SK-N-SH (cell line): ENCODE data around the gene EXOC4. TPM values are rescaled to one million over a fixed set of nuclear protein-coding genes. Genes with fewer than 3 reads are reported as not detected.

Source experiments
- CTCF ChIA-PET: fragments of 300-600, 350-600 bp; formaldehyde crosslinking; extraction: SDS; loops from one replicate; lab custom pipeline; 2021; lab: Yijun Ruan, JAX
- POLR2A ChIA-PET: fragments of 350-600 bp; sonication (Branson Sonifier 250); formaldehyde crosslinking; extraction: SDS; loops from one replicate; lab custom pipeline; 2020; ENCODE audit warnings: antibody characterized with exemption, inconsistent platforms; lab: Yijun Ruan, JAX
- DNase-seq: peaks from one replicate; pipeline ENCODE4 v3.0.0; 2012
- H2AFZ ChIP-seq: fragments of 200-600 bp; sonication (generic); 2 replicates; pipeline ENCODE4 v1.8.1; 2016; ENCODE audit warnings: antibody characterized with exemption, mild to moderate bottlenecking, low read depth
- H3F3A ChIP-seq: fragments of 200-600 bp; sonication (generic); replicated peaks from 2 replicates; pipeline ENCODE3; 2016; ENCODE audit warnings: antibody characterized with exemption, mild to moderate bottlenecking; ENCODE audit not compliant: insufficient read depth
- H3K27ac ChIP-seq, 2 experiments: fragments of 200-500 bp in 1 of 2; fragments of 200-600 bp in 1 of 2; sonication (Bioruptor generic) in 1 of 2; sonication (generic), shearing (Covaris generic) in 1 of 2; 2 replicates each; pipeline versions ENCODE4 v1.5.1 to v1.6.1; 2014 to 2016; ENCODE audit warnings: low read depth in 2 of 2, inconsistent platforms in 1 of 2, low read length in 1 of 2, mild to moderate bottlenecking in 1 of 2, mixed read lengths in 1 of 2
- H3K27me3 ChIP-seq: fragments of 200-600 bp; sonication (generic), shearing (Covaris generic); 2 replicates; pipeline ENCODE4 v1.6.1; 2016; ENCODE audit warnings: mixed run types; ENCODE audit not compliant: insufficient read depth
- H3K36me3 ChIP-seq, 2 experiments: fragments of 200-500 bp in 1 of 2; fragments of 200-600 bp in 1 of 2; sonication (Bioruptor generic) in 1 of 2; sonication (generic) in 1 of 2; replicated peaks in 1 of 2; 2 replicates each; pipeline versions ENCODE3 to v1.5.1; 2014 to 2016; ENCODE audit warnings: low read length in 1 of 2, mild to moderate bottlenecking in 1 of 2; ENCODE audit not compliant: insufficient read depth in 2 of 2, control insufficient read depth in 1 of 2
- H3K4me1 ChIP-seq, 2 experiments: fragments of 200-500 bp in 1 of 2; fragments of 200-600 bp in 1 of 2; sonication (Bioruptor generic) in 1 of 2; sonication (generic), shearing (Covaris generic) in 1 of 2; 2 replicates each; pipeline versions ENCODE4 v1.5.1 to v1.6.1; 2014 to 2016; ENCODE audit warnings: low read depth in 1 of 2, low read length in 1 of 2, mixed run types in 1 of 2; ENCODE audit not compliant: insufficient read depth in 2 of 2, control insufficient read depth in 1 of 2
- H3K4me2 ChIP-seq: fragments of 200-600 bp; sonication (generic), shearing (Covaris generic); 2 replicates; pipeline ENCODE4 v1.6.1; 2017; ENCODE audit warnings: mixed run types
- H3K4me3 ChIP-seq, 2 experiments: fragments of 200-500 bp in 1 of 2; fragments of 200-600 bp in 1 of 2; sonication (Bioruptor generic) in 1 of 2; sonication (generic), shearing (Covaris generic) in 1 of 2; 2 replicates each; pipeline versions ENCODE4 v1.5.1 to v1.8.1; 2014 to 2016; ENCODE audit warnings: low read depth in 2 of 2, inconsistent platforms in 1 of 2, low read length in 1 of 2, mild to moderate bottlenecking in 1 of 2, mixed read lengths in 1 of 2, moderate library complexity in 1 of 2
- H3K79me2 ChIP-seq: fragments of 200-600 bp; sonication (generic); 2 replicates; pipeline ENCODE4 v1.8.1; 2017; ENCODE audit warnings: mild to moderate bottlenecking; ENCODE audit not compliant: insufficient read depth
- H3K9ac ChIP-seq: fragments of 200-600 bp; sonication (generic); 2 replicates; pipeline ENCODE4 v1.6.1; 2017; ENCODE audit warnings: mixed run types
- H3K9me2 ChIP-seq: fragments of 200-600 bp; sonication (generic); 2 replicates; pipeline ENCODE4 v1.6.1; 2017; ENCODE audit warnings: mixed run types
- H3K9me3 ChIP-seq: fragments of 200-600 bp; sonication (generic); 2 replicates; pipeline ENCODE4 v1.6.1; 2017; ENCODE audit warnings: mixed run types, mild to moderate bottlenecking, moderate library complexity
- H4K20me1 ChIP-seq: fragments of 200-600 bp; sonication (generic); 2 replicates; pipeline ENCODE4 v1.6.1; 2017; ENCODE audit warnings: mild to moderate bottlenecking, mixed run types; ENCODE audit not compliant: insufficient read depth
- CHD2 ChIP-seq: fragments of 150-350 bp; IDR thresholded peaks from 2 replicates; pipeline ENCODE4 v1.6.1; 2018; ENCODE audit warnings: low read length; ENCODE audit not compliant: partially characterized antibody
- EP300 ChIP-seq, 2 experiments: IDR thresholded peaks; 2 replicates each; pipeline versions ENCODE4 v1.4.0 to v1.6.1; 2012; ENCODE audit warnings: borderline replicate concordance in 1 of 2, low read depth in 1 of 2, low read length in 1 of 2
- FOSL2 ChIP-seq: IDR thresholded peaks from 2 replicates; pipeline ENCODE4 v1.4.0; 2012; ENCODE audit warnings: low read depth, mild to moderate bottlenecking, moderate library complexity, borderline replicate concordance
- FOXJ3 ChIP-seq: sonication (generic); formaldehyde crosslinking; IDR thresholded peaks from 2 replicates; pipeline ENCODE4 v1.5.1; 2020; ENCODE audit warnings: mild to moderate bottlenecking, missing genetic modification reagents
- FOXM1 ChIP-seq: IDR thresholded peaks from 2 replicates; pipeline ENCODE4 v1.4.0; 2012; ENCODE audit warnings: low read depth, mild to moderate bottlenecking
- GATA2 ChIP-seq: sonication (generic); formaldehyde crosslinking; IDR thresholded peaks from 2 replicates; pipeline ENCODE4 v1.5.0; 2020; ENCODE audit warnings: mild to moderate bottlenecking, missing genetic modification reagents
- JUND ChIP-seq: IDR thresholded peaks from 2 replicates; pipeline ENCODE4 v1.4.0; 2012
- MXI1 ChIP-seq: IDR thresholded peaks from 2 replicates; pipeline ENCODE4 v1.6.1; 2012; ENCODE audit warnings: mild to moderate bottlenecking, low read depth, low read length, improper control_type of control experiment
- NFIC ChIP-seq: IDR thresholded peaks from 2 replicates; pipeline ENCODE4 v1.4.0; 2012; ENCODE audit warnings: borderline replicate concordance
- NRF1 ChIP-seq: IDR thresholded peaks from 2 replicates; pipeline ENCODE4 v1.6.1; 2012; ENCODE audit warnings: low read depth, mild to moderate bottlenecking, low read length
- POLR2AphosphoS5 ChIP-seq: IDR thresholded peaks from 2 replicates; pipeline ENCODE4 v1.6.1; 2012; ENCODE audit warnings: low read depth, low read length
- RAD21 ChIP-seq: IDR thresholded peaks from 2 replicates; pipeline ENCODE4 v1.6.1; 2012; ENCODE audit warnings: mild to moderate bottlenecking, low read length
- RCOR1 ChIP-seq: fragments of 150-350 bp; IDR thresholded peaks from 2 replicates; pipeline ENCODE4 v1.6.1; 2017; ENCODE audit warnings: antibody characterized with exemption, low read length
- RFX5 ChIP-seq: IDR thresholded peaks from 2 replicates; pipeline ENCODE4 v1.6.1; 2012; ENCODE audit warnings: mild to moderate bottlenecking, improper control_type of control experiment, low read length
- SIN3A ChIP-seq: IDR thresholded peaks from 2 replicates; pipeline ENCODE4 v1.6.1; 2012; ENCODE audit warnings: low read depth, mild to moderate bottlenecking, low read length, moderate library complexity, borderline replicate concordance
- SMC3 ChIP-seq: IDR thresholded peaks from 2 replicates; pipeline ENCODE4 v1.6.1; 2012; ENCODE audit warnings: low read depth, low read length, improper control_type of control experiment
- TCF12 ChIP-seq: IDR thresholded peaks from 2 replicates; pipeline ENCODE4 v1.4.0; 2012
- TEAD4 ChIP-seq: IDR thresholded peaks from 2 replicates; pipeline ENCODE4 v1.4.0; 2012; ENCODE audit warnings: mild to moderate bottlenecking, borderline replicate concordance; ENCODE audit not compliant: insufficient read depth
- YY1 ChIP-seq: IDR thresholded peaks from 2 replicates; pipeline ENCODE4 v1.4.0; 2012; ENCODE audit warnings: low read depth, mild to moderate bottlenecking
- ZBTB33 ChIP-seq: IDR thresholded peaks from 2 replicates; pipeline ENCODE4 v1.4.0; 2012; ENCODE audit warnings: low read depth, borderline replicate concordance
- WGBS: methylation state at CpG from one replicate; pipeline ENCODE4 v1.1.6; 2017; ENCODE audit warnings: low lambda C conversion rate; 5-methylcytosine and 5-hydroxymethylcytosine counted together
- polyA plus RNA-seq, 3 experiments: library from polyadenylated mRNA; depleted of rRNA; stranded (reverse); fragments of >200 nt; gene quantifications; 2 replicates each; pipeline ENCODE4 v1.2.3, GENCODE V29; 2012
- TF ChIP-seq, protein P1 (sequence below): IDR thresholded peaks from 2 replicates; pipeline ENCODE4; 2012
- TF ChIP-seq, protein P2 (sequence below): fragments of 150-350 bp; IDR thresholded peaks from 2 replicates; pipeline ENCODE4 v1.6.1; 2017; ENCODE audit warnings: antibody characterized with exemption, low read length, low read depth, borderline replicate concordance

The EXOC4 gene
- polyA plus RNA-seq, 1 of the 3 experiments (the other 2 are of a cell fraction), result 37.3 TPM

GRCh38 chr7:133771788-133772419 is 519.0 kb downstream of the EXOC4 start:
- DNase-seq, result peak; percentile 49
- WGBS, result 65% methylated on average over 4 of the region's 4 CpGs
- CTCF ChIA-PET, result interaction anchor here (0.6 to 3.6 kb wide), 25 partner anchors 10 to 369 kb away, joined by 3 to 37 read pairs (median 6); no protein-coding TSS in a partner anchor
- TF ChIP-seq POLR2AphosphoS5 (peak; percentile 88), FOSL2 (no peak), EP300 (IDR thresholded peaks at IDR 0.05; ENCODE audit: borderline replicate concordance in 1 of 2, low read depth in 1 of 2, low read length in 1 of 2) (peak; percentile 77 to 100; a peak in 3 of 4 replicates), JUND (peak; percentile 34), SIN3A (no peak), RCOR1 (peak; percentile 97), MXI1 (peak; percentile 72; the same call in 1 of the 2 replicates), SMC3 (peak; percentile 9; the same call in 1 of the 2 replicates), TEAD4 (peak; percentile 83), FOXM1 (peak; percentile 79; the same call in 1 of the 2 replicates), NRF1 (no peak), FOXJ3 (peak; percentile 96), GATA2 (CRISPR knock-in tag) (peak; percentile 95), RFX5 (0 out of 2 replicates have a peak, but pooled peaks have one; percentile 6), CHD2 (peak; percentile 96), RAD21 (peak; percentile 46), NFIC (0 out of 2 replicates have a peak, but pooled peaks have one; percentile 43), ZBTB33 (no peak), YY1 (no peak), TCF12 (peak; percentile 80)
- TF ChIP-seq, protein P1, sequence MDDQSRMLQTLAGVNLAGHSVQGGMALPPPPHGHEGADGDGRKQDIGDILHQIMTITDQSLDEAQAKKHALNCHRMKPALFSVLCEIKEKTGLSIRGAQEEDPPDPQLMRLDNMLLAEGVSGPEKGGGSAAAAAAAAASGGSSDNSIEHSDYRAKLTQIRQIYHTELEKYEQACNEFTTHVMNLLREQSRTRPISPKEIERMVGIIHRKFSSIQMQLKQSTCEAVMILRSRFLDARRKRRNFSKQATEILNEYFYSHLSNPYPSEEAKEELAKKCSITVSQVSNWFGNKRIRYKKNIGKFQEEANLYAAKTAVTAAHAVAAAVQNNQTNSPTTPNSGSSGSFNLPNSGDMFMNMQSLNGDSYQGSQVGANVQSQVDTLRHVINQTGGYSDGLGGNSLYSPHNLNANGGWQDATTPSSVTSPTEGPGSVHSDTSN, result peak; percentile 63; the same call in 1 of the 2 replicates
- TF ChIP-seq, protein P2, sequence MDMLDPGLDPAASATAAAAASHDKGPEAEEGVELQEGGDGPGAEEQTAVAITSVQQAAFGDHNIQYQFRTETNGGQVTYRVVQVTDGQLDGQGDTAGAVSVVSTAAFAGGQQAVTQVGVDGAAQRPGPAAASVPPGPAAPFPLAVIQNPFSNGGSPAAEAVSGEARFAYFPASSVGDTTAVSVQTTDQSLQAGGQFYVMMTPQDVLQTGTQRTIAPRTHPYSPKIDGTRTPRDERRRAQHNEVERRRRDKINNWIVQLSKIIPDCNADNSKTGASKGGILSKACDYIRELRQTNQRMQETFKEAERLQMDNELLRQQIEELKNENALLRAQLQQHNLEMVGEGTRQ, result no peak
- peaks cover 0 to 31% of the 10 kb centered on the region in 2 experiments for H3K36me3 ChIP-seq
- peak overlapping the region; percentile 21; the same call in 1 of the 2 replicates for H3K4me2 ChIP-seq
- no peaks in the 10 kb centered on the region for H3K9me2 ChIP-seq
- H3F3A ChIP-seq, result peaks cover 12% of the 10 kb centered on the region
- H3K79me2 ChIP-seq, result no peaks in the 10 kb centered on the region
- H3K4me1 ChIP-seq, result peaks cover 12 to 77% of the 10 kb centered on the region in 2 experiments
- no peaks in the 10 kb centered on the region for H4K20me1 ChIP-seq
- no peak overlapping the region for H3K9ac ChIP-seq
- H2AFZ ChIP-seq, result no peak overlapping the region
- H3K4me3 ChIP-seq, result no peak overlapping the region
- H3K27me3 ChIP-seq, result no peaks in the 10 kb centered on the region
- POLR2A ChIA-PET, result interaction anchor here (0.7 to 2.6 kb wide), 9 partner anchors 10 to 212 kb away, joined by 3 to 11 read pairs (median 7); no protein-coding TSS in a partner anchor
- no peaks in the 10 kb centered on the region for H3K9me3 ChIP-seq
- peak overlapping the region; percentile 67 to 100 for H3K27ac ChIP-seq
